Ovary (tissue), 9 donors: ENCODE measurements around the gene ADGRB3. TPM values are rescaled to one million over a fixed set of nuclear protein-coding genes. Genes with fewer than 3 reads are reported as not detected.

Experiments
- DNase-seq, 5 donors: peaks; one replicate each; pipeline ENCODE4 v3.0.0-alpha.2; 2019 to 2020
- H3K27ac ChIP-seq, 2 donors: fragments of 200-600 bp; one replicate each; pipeline versions ENCODE4 v1.5.1 to v1.8.0; 2019 to 2022
- H3K27me3 ChIP-seq: fragments of 200-600 bp; one replicate; pipeline ENCODE4 v1.8.0; 2022
- H3K36me3 ChIP-seq: fragments of 200-600 bp; sonication (generic); one replicate; pipeline ENCODE4 v1.5.1; 2019
- H3K4me1 ChIP-seq: one replicate; pipeline ENCODE4 v1.8.1; 2013; ENCODE audit warnings: mild to moderate bottlenecking, moderate library complexity; ENCODE audit not compliant: insufficient read depth
- H3K4me3 ChIP-seq: fragments of 200-600 bp; sonication (generic); one replicate; pipeline ENCODE4 v1.5.1; 2017
- H3K9me3 ChIP-seq, 2 donors: fragments of 200-600 bp in 1 of 2; sonication (generic) in 1 of 2; one replicate each; pipeline versions ENCODE4 v1.5.1 to v1.8.1; 2013 to 2019; ENCODE audit warnings: mild to moderate bottlenecking in 1 of 2, moderate library complexity in 1 of 2
- EP300 ChIP-seq: sonication (generic); formaldehyde crosslinking; IDR thresholded peaks from one replicate; pipeline ENCODE4 v1.6.1; 2017; ENCODE audit warnings: antibody characterized with exemption
- POLR2A ChIP-seq: fragments of 450-650 bp; IDR thresholded peaks from one replicate; pipeline ENCODE4 v1.6.1; 2017; ENCODE audit warnings: antibody characterized with exemption, mild to moderate bottlenecking, moderate library complexity
- WGBS, 3 donors: extraction: QIAGEN DNeasy Blood & Tissue Kit in 1 of 3; methylation state at CpG; one replicate each; pipeline versions ENCODE4 v1.1.5 to v1.1.7; 2013 to 2017; 5-methylcytosine and 5-hydroxymethylcytosine counted together
- intact Hi-C, 4 donors: fragments of 100-400 bp; cut with DNase I; formaldehyde crosslinking; loops; one replicate each; pipeline versions ENCODE4 v1.11.0 to v1.15.1; 2022 to 2023
- polyA plus RNA-seq, 2 donors: library from polyadenylated mRNA; stranded (reverse); fragments of 200-250 nt in 1 of 2; fragments of 350-450 nt in 1 of 2; fragmentation: Illumina TruSeq in 1 of 2; extraction: RNeasy Lipid Tissue Mini Kit (QIAGEN cat#74804) in 1 of 2; gene quantifications; one replicate each; pipeline ENCODE4 v1.2.3, GENCODE V29; 2013 to 2014
- total RNA-seq, 7 donors: library from RNA; depleted of rRNA in 2 of 7; stranded (reverse); fragments of >200 nt in 2 of 7; fragmentation: NEBNext Ultra II Directional in 3 of 7; extraction: Animal tissue kit (Norgen Biotek cat#: 25700) in 3 of 7; gene quantifications; one replicate each; pipeline versions ENCODE4 v1.1.0 to v1.2.4, GENCODE V29; 2016 to 2023
- TF ChIP-seq, protein P1 (sequence below), 3 donors: fragments of 450-650 bp in 2 of 3; fragments of 200-600 bp in 1 of 3; IDR thresholded peaks; one replicate each; pipeline versions ENCODE4 v1.5.1 to v1.8.0; 2016 to 2022; ENCODE audit warnings: antibody characterized with exemption in 3 of 3, mild to moderate bottlenecking in 1 of 3
- donor health status: DM: no; HTN: no; CAD: no; lungs with moderate emphysema.
- donor health status: DM: no; HTN: no; CAD: no.
- donor health status: Bipolar disorder and iron deficiency.
- donor health status: DM: yes; HTN: yes; CAD: no.
- donor health status: DM: no; HTN: no; CAD: no.
- donor health status: DM: yes; HTN: yes; CAD: no.

The ADGRB3 gene
- total and polyA plus RNA-seq, 9 donors = 0.28 to 3.0 (median 1.4) TPM

DNA sequence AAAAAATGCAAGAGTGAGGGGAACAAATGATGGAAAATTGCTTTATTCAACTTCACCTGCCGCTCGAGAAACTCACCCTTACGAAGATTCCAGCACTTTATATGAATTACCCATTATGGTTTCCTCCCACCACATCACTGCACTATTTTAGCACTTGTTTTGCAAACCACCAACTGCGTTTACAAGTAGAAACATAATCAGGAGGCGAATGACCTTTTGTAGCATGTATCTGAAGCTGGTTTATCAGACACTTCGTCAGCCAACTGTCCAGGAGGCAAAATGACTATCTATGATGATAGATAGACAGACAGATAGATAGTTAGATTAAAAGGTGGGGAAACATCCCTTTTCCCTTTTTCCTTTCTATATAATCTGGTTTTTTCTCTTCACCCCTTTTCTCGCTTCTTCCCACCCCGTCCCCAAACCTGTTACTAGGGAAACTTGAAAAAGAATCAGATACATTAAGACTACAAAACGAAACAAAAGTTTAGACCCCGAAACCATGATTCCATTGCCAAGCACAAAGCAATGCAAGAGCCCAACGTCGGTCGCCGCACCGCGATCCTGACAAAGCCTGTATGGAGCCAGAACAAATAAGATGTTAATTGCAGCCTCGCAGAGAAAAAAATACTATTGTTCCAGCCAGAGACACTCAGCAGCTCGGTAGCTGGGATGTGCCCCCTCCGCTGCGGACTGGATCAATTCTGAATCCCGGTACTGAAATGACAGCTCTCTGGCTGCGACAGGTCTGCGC lies 933 bp upstream of the ADGRB3 start:
- Histone ChIP-seq H3K27ac (peak overlapping the region in 1 of 2 donors; percentile 69), H3K4me3 (peak overlapping the region; percentile 62), H3K9me3 (no peaks in the 10 kb centered on the region), H3K36me3 (no peaks in the 10 kb centered on the region), H3K4me1 (no peaks in the 10 kb centered on the region), H3K27me3 (no peaks in the 10 kb centered on the region)
- no peak for DNase-seq
- intact Hi-C loops = no loop called here
- WGBS, 3 donors = 3 to 4% (median 3%) methylated on average over 23 of the region's 23 CpGs
- TF ChIP-seq, protein P1, sequence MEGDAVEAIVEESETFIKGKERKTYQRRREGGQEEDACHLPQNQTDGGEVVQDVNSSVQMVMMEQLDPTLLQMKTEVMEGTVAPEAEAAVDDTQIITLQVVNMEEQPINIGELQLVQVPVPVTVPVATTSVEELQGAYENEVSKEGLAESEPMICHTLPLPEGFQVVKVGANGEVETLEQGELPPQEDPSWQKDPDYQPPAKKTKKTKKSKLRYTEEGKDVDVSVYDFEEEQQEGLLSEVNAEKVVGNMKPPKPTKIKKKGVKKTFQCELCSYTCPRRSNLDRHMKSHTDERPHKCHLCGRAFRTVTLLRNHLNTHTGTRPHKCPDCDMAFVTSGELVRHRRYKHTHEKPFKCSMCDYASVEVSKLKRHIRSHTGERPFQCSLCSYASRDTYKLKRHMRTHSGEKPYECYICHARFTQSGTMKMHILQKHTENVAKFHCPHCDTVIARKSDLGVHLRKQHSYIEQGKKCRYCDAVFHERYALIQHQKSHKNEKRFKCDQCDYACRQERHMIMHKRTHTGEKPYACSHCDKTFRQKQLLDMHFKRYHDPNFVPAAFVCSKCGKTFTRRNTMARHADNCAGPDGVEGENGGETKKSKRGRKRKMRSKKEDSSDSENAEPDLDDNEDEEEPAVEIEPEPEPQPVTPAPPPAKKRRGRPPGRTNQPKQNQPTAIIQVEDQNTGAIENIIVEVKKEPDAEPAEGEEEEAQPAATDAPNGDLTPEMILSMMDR (IDR thresholded peaks at IDR 0.05) = no peak
- no peak for TF ChIP-seq EP300
- no peak for TF ChIP-seq POLR2A

GRCh38 chr6:68635412-68635705 lies 277 bp downstream of the ADGRB3 start:
- TF ChIP-seq, protein P1 (IDR thresholded peaks at IDR 0.05) = no peak
- TF ChIP-seq POLR2A = no peak
- no peak for TF ChIP-seq EP300
- H3K4me1 ChIP-seq = no peaks in the 10 kb centered on the region
- no peaks in the 10 kb centered on the region for H3K36me3 ChIP-seq
- H3K27me3 ChIP-seq = no peaks in the 10 kb centered on the region
- H3K9me3 ChIP-seq = no peaks in the 10 kb centered on the region
- peak overlapping the region in 1 of 2 donors; percentile 49 for H3K27ac ChIP-seq
- intact Hi-C loops = no loop called here
- DNase-seq = no peak
- H3K4me3 ChIP-seq = peak overlapping the region; percentile 62
- 0% methylated on average over 15 of the region's 15 CpGs for WGBS, 3 donors

DNA sequence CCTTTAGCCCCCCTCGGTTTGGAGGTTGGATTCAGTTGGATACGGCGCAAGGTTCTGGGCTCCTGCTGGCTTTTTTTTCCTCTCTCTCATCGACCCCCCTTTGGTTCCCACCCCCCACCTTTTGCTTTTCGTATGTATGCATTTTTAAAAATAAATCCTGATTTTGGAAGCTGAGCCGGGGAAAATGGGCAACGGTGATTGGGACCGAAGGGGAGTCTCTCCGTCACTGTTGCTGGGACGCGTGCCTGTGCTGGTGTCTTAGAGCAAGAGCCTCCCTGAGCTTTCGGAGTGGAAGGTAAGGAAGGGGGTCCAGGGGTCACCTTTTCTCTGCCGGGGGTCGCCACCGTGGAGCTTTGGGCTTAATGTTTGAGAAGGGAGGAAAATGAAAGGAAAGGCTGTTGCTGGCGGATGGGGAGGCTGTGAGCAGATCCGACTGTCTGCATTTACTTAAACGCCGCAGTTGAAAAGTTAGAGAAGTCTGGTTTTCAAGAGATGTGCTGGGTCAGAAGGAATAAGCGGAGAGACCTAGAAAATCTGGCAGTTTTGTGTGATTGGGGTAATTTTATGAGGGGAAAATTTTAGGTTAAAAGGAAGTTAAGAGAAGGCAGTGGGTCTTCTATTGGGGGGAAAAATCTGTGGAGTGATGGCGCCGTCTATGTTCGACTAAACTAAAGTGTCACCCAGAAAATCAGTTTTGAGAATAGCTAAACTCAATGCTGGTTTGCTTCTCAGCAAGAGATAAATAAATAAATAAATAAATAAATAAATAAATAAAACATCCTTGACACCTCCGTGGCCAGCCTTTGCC lies 828 bp downstream of the ADGRB3 start:
- DNase-seq = peak in 4 of 5 donors; percentile 23 to 37 (median 28)
- TF ChIP-seq EP300 = no peak
- TF ChIP-seq POLR2A = no peak
- TF ChIP-seq, protein P1 (IDR thresholded peaks at IDR 0.05) = no peak
- intact Hi-C loops = no loop called here
- WGBS, 3 donors = 1% methylated on average over 24 of the region's 24 CpGs
- no peaks in the 10 kb centered on the region for H3K4me1 ChIP-seq
- H3K9me3 ChIP-seq = no peaks in the 10 kb centered on the region
- H3K27me3 ChIP-seq = no peaks in the 10 kb centered on the region
- H3K27ac ChIP-seq = peak overlapping the region in 1 of 2 donors; percentile 49
- no peaks in the 10 kb centered on the region for H3K36me3 ChIP-seq
- peak overlapping the region; percentile 62 for H3K4me3 ChIP-seq

DNA sequence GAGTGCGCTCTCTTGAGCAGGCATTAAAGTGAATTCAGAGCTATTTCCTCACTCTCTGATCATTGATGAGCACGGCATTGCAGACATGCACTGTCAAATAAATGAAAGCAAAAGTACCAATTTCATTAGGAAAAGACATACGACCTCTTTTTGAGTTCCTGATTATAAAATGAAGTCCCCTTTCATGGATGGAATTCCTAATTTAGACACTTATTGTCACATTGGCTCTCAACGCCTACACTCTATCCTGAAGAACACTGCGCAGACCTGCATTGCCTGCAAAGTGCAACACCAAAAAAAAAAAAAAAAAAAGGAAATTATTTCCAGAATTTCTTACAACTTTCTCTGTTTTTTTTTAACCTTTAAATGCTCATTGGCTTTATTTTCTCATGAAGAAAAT lies 1.6 kb downstream of the ADGRB3 start:
- H3K27ac ChIP-seq = no peak overlapping the region
- DNase-seq = no peak
- TF ChIP-seq, protein P1 (IDR thresholded peaks at IDR 0.05) = no peak
- TF ChIP-seq EP300 (no peak), POLR2A (no peak)
- intact Hi-C loops = no loop called here
- H3K4me3 ChIP-seq = peak overlapping the region; percentile 62
- H3K36me3 ChIP-seq = no peaks in the 10 kb centered on the region
- 48 to 52% (median 49%) methylated on average over 5 of the region's 5 CpGs for WGBS, 3 donors
- H3K9me3 ChIP-seq = no peaks in the 10 kb centered on the region
- H3K4me1 ChIP-seq = no peaks in the 10 kb centered on the region
- no peaks in the 10 kb centered on the region for H3K27me3 ChIP-seq
